Liver (tissue), 3 donors: ENCODE data around the gene IGF2R.

ENCODE experiments used
- EGR1 ChIP-seq, 2 donors: IDR thresholded peaks; 2 replicates each; pipeline ENCODE4 v1.6.1; 2016 to 2018; ENCODE audit warnings: antibody characterized with exemption in 2 of 2, low read depth in 2 of 2
- FOXA1 ChIP-seq: IDR thresholded peaks from 2 replicates; pipeline ENCODE4 v1.6.1; 2016; ENCODE audit warnings: antibody characterized with exemption
- GABPA ChIP-seq, 2 donors: IDR thresholded peaks in 1 of 2; conservative IDR thresholded peaks in 1 of 2; 2 replicates each; pipeline ENCODE4 v1.6.1; 2016; ENCODE audit warnings: antibody characterized with exemption in 2 of 2, mild to moderate bottlenecking in 1 of 2, moderate library complexity in 1 of 2
- JUND ChIP-seq, 2 donors: IDR thresholded peaks; 2 replicates each; pipeline ENCODE4 v1.6.1; 2016; ENCODE audit warnings: antibody characterized with exemption in 2 of 2
- NR2F2 ChIP-seq: IDR thresholded peaks from 2 replicates; pipeline ENCODE4 v1.6.1; 2016; ENCODE audit warnings: antibody characterized with exemption
- RAD21 ChIP-seq, 2 donors: IDR thresholded peaks; 2 replicates each; pipeline ENCODE4 v1.6.1; 2016; ENCODE audit warnings: antibody characterized with exemption in 2 of 2, mild to moderate bottlenecking in 2 of 2
- REST ChIP-seq: IDR thresholded peaks from 2 replicates; pipeline ENCODE4 v1.6.1; 2016; ENCODE audit warnings: antibody characterized with exemption, mild to moderate bottlenecking
- RXRA ChIP-seq, 2 donors: IDR thresholded peaks; 2 replicates each; pipeline ENCODE4 v1.6.1; 2017 to 2018; ENCODE audit warnings: antibody characterized with exemption in 2 of 2, mild to moderate bottlenecking in 1 of 2
- SP1 ChIP-seq: IDR thresholded peaks from 2 replicates; pipeline ENCODE4 v1.6.1; 2018; ENCODE audit warnings: antibody characterized with exemption, mild to moderate bottlenecking
- TAF1 ChIP-seq: conservative IDR thresholded peaks from 2 replicates; pipeline ENCODE4 v1.6.1; 2016; ENCODE audit warnings: antibody characterized with exemption, mild to moderate bottlenecking
- TF ChIP-seq, protein P1 (sequence below): fragments of 150-350 bp; IDR thresholded peaks from 2 replicates; pipeline ENCODE4 v1.5.1; 2017; ENCODE audit warnings: improper control_type of control experiment, low read depth, low read length; ENCODE audit not compliant: missing input control
- TF ChIP-seq, protein P2 (sequence below): IDR thresholded peaks from 2 replicates; pipeline ENCODE4 v1.6.1; 2016; ENCODE audit warnings: antibody characterized with exemption
- TF ChIP-seq, protein P3 (sequence below): IDR thresholded peaks from 2 replicates; pipeline ENCODE4 v1.6.1; 2016; ENCODE audit warnings: antibody characterized with exemption
- donor health status: healthy.
- donor health status: healthy.

DNA sequence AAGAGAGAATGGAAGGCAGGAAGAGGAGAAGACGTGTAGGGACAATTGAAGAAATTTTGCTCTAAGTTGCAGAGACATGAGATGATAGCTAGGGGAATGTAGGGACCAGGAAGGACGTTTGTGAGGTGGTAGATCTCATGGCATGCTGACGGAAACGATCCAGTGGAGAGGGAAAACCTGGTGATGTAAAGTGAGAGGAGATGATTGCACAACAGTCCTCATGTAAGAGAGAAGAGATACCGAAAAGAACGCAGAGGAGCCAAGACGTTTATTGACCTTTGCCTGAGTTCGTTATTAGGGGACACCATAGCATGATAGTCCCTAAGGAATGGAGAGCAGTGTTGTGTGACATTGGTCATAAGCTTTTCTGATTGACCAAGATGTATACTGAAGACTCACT is 55.3 kb downstream of the IGF2R start:
- TF ChIP-seq JUND (IDR thresholded peaks at IDR 0.05) (no peak), REST (no peak), RXRA (IDR thresholded peaks at IDR 0.05) (no peak), RAD21 (IDR thresholded peaks at IDR 0.05) (no peak), FOXA1 (no peak), SP1 (no peak), TAF1 (no peak), EGR1 (IDR thresholded peaks at IDR 0.05; ENCODE audit: low read depth in 2 of 2) (no peak), NR2F2 (no peak), GABPA (IDR thresholded peaks at IDR 0.05 in 1 of 2, conservative IDR thresholded peaks at IDR 0.05 in 1 of 2) (no peak)
- TF ChIP-seq, protein P1, sequence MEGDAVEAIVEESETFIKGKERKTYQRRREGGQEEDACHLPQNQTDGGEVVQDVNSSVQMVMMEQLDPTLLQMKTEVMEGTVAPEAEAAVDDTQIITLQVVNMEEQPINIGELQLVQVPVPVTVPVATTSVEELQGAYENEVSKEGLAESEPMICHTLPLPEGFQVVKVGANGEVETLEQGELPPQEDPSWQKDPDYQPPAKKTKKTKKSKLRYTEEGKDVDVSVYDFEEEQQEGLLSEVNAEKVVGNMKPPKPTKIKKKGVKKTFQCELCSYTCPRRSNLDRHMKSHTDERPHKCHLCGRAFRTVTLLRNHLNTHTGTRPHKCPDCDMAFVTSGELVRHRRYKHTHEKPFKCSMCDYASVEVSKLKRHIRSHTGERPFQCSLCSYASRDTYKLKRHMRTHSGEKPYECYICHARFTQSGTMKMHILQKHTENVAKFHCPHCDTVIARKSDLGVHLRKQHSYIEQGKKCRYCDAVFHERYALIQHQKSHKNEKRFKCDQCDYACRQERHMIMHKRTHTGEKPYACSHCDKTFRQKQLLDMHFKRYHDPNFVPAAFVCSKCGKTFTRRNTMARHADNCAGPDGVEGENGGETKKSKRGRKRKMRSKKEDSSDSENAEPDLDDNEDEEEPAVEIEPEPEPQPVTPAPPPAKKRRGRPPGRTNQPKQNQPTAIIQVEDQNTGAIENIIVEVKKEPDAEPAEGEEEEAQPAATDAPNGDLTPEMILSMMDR = no peak
- TF ChIP-seq, protein P2, sequence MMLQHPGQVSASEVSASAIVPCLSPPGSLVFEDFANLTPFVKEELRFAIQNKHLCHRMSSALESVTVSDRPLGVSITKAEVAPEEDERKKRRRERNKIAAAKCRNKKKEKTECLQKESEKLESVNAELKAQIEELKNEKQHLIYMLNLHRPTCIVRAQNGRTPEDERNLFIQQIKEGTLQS = no peak
- TF ChIP-seq, protein P3, sequence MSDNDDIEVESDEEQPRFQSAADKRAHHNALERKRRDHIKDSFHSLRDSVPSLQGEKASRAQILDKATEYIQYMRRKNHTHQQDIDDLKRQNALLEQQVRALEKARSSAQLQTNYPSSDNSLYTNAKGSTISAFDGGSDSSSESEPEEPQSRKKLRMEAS = no peak
